ENCODE data around the gene SERF2. TPM values are rescaled to one million over a fixed set of nuclear protein-coding genes. Genes with fewer than 3 reads are reported as not detected.
"Not testable (repeated sequence)": the region's sequence is repeated elsewhere in the genome, so short reads cannot be mapped to it uniquely, and the experiment has no call there.

The SERF2 gene
- total RNA-seq, 1 experiment from 2014 or later = 358 TPM

- peak within 1 kb of the TSS; percentile 83 for H3K4me3 Mint-ChIP-seq (ENCODE audit: low read depth, unreplicated experiment)
- H3K4me1 Mint-ChIP-seq (ENCODE audit: low read depth, unreplicated experiment) = no peaks in the 10 kb centered on the region
- peak within 1 kb of the TSS; percentile 95 for H3K27ac Mint-ChIP-seq (ENCODE audit: unreplicated experiment)
- H3K27me3 Mint-ChIP-seq (ENCODE audit: unreplicated experiment) = no peaks in the 10 kb centered on the region
- peak; percentile 77 for DNase-seq
- peaks cover 10% of the 10 kb centered on the region for H3K36me3 Mint-ChIP-seq (ENCODE audit: insufficient read depth, unreplicated experiment)
- TSS peak; percentile 85 for BruUV-seq (replicated peaks)
- CTCF ChIA-PET = interaction anchor here (0.6 to 0.9 kb wide), 3 partner anchors 17 to 35 kb away, joined by 3 to 9 read pairs (median 3); no protein-coding TSS in a partner anchor
- H3K9me3 Mint-ChIP-seq (ENCODE audit: low read depth, unreplicated experiment) = no peaks in the 10 kb centered on the region
- intact Hi-C loops (cut with micrococcal nuclease; ENCODE audit: unreplicated experiment) = no loop called here
- no peak for TF ChIP-seq CTCF (IDR thresholded peaks at IDR 0.05; ENCODE audit: unreplicated experiment)
These were observed 32.5 kb downstream of the SERF2 start, which contains the start of gene MFAP1 for GRCh38 chr15:43824302-43825246. TSS of gene MFAP1 (minus strand) at chr15:43824690. CDS start at chr15:43824569, 121 bp downstream.

DNA sequence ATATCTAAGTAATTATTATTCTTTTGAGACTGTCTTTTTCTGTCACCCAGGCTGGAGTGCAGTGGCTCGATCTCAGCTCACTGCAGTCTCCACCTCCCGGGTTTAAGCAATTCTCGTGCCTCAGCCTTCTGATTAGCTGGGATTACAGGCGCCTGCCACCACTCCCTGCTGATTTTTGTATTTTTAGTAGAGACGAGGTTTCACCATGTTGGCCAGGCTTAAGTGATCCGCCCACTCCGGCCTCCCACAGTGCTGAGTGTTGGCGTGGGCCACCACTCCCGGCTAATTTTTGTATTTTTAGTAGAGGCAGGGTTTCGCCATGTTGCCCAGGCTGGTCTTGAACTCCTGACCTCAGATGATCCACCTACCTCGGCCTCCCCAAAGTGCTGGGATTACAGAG, 33.2 kb downstream of the SERF2 start:
- H3K27ac Mint-ChIP-seq (ENCODE audit: unreplicated experiment); CTCF ChIA-PET; BruUV-seq (replicated peaks); H3K36me3 Mint-ChIP-seq (ENCODE audit: insufficient read depth, unreplicated experiment); H3K4me3 Mint-ChIP-seq (ENCODE audit: low read depth, unreplicated experiment); intact Hi-C loops (cut with micrococcal nuclease; ENCODE audit: unreplicated experiment); H3K4me1 Mint-ChIP-seq (ENCODE audit: low read depth, unreplicated experiment); DNase-seq; H3K27me3 Mint-ChIP-seq (ENCODE audit: unreplicated experiment); H3K9me3 Mint-ChIP-seq (ENCODE audit: low read depth, unreplicated experiment): not testable (repeated sequence)

GRCh38 chr15:43826029-43826507, 33.9 kb downstream of the SERF2 start:
- no peak overlapping the region for H3K27ac Mint-ChIP-seq (ENCODE audit: unreplicated experiment)
- TF ChIP-seq CTCF (IDR thresholded peaks at IDR 0.05; ENCODE audit: unreplicated experiment) = no peak
- no peak for DNase-seq
- peaks cover 10% of the 10 kb centered on the region for H3K36me3 Mint-ChIP-seq (ENCODE audit: insufficient read depth, unreplicated experiment)
- no TSS peak for BruUV-seq (replicated peaks)
- CTCF ChIA-PET = no interaction called here
- intact Hi-C loops (cut with micrococcal nuclease; ENCODE audit: unreplicated experiment) = no loop called here
- no peaks in the 10 kb centered on the region for H3K9me3 Mint-ChIP-seq (ENCODE audit: low read depth, unreplicated experiment)
- no peaks in the 10 kb centered on the region for H3K27me3 Mint-ChIP-seq (ENCODE audit: unreplicated experiment)
- peak overlapping the region; percentile 77 for H3K4me3 Mint-ChIP-seq (ENCODE audit: low read depth, unreplicated experiment)
- H3K4me1 Mint-ChIP-seq (ENCODE audit: low read depth, unreplicated experiment) = no peaks in the 10 kb centered on the region

DNA sequence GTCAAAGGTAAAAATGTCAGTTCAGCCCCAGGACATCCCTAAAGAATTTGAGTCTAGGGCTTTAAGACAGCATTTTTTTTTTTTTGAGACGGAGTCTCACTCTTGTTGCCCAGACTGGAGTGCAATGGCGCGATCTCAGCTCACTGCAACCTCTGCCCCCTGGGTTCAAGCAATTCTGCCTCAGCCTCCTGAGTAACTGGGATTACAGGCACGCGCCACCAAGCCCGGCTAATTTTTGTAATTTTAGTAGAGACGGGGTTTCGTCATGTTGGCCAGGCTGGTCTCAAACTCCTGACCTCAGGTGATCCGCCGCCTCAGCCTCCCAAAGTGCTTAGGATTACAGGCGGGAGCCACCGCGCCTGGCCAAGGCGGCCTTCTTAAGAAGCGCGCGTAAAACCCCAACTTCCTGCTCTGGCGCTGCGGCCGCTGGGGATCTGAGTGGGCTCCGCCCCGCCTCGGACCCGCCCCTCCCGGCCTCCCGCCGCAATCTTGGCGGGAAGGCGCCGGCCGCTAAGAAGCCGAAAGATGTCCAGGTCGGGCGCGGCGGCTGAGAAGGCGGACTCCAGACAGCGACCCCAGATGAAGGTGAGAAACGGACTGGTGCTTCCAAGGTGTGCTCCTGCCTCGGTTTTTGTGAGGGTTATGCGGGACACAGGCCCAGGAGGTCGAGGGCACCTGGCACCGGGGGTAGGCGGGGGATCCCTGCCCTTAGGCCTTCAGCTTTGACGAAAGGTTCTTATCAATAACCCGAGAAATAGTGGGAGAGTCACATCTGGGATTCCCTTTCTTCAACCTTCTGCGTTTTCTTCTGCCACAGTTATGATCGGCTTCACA, 34.6 kb downstream of the SERF2 start, which contains the start of gene WDR76:
Gene WDR76, plus strand, starts transcription at position 495 of the 834 bp plus-strand sequence. Its CDS starts 31 bp downstream, at position 526.
- Mint-ChIP-seq H3K27ac (ENCODE audit: unreplicated experiment) (no peak within 1 kb of the TSS), H3K4me3 (ENCODE audit: low read depth, unreplicated experiment) (peak within 1 kb of the TSS; percentile 77), H3K36me3 (ENCODE audit: insufficient read depth, unreplicated experiment) (peaks cover 10% of the 10 kb centered on the region), H3K4me1 (ENCODE audit: low read depth, unreplicated experiment) (no peaks in the 10 kb centered on the region), H3K27me3 (ENCODE audit: unreplicated experiment) (no peaks in the 10 kb centered on the region), H3K9me3 (ENCODE audit: low read depth, unreplicated experiment) (no peaks in the 10 kb centered on the region)
- intact Hi-C loops (cut with micrococcal nuclease; ENCODE audit: unreplicated experiment) = no loop called here
- no TSS peak for BruUV-seq (replicated peaks)
- DNase-seq = peak; percentile 77
- CTCF ChIA-PET = no interaction called here
- TF ChIP-seq CTCF (IDR thresholded peaks at IDR 0.05; ENCODE audit: unreplicated experiment) = no peak

Measured in Calu3 (cell line).